Left ventricle myocardium inferior (tissue), 1 donor: ENCODE data around the gene LEKR1. TPM values are rescaled to one million over a fixed set of nuclear protein-coding genes. Genes with fewer than 3 reads are reported as not detected.

Experiments used
- DNase-seq: peaks from one replicate; pipeline ENCODE4 v3.0.0-alpha.2; 2020
- H3K27ac ChIP-seq: fragments of 200-600 bp; replicated peaks from 2 replicates; pipeline ENCODE4 v1.8.0; 2021
- H3K27me3 ChIP-seq: fragments of 200-600 bp; 2 replicates; pipeline ENCODE4 v1.8.0; 2021; ENCODE audit warnings: low read depth
- H3K36me3 ChIP-seq: fragments of 200-600 bp; 2 replicates; pipeline ENCODE4 v1.8.0; 2021
- H3K4me1 ChIP-seq: fragments of 200-600 bp; 2 replicates; pipeline ENCODE4 v1.8.0; 2021
- H3K4me3 ChIP-seq: fragments of 200-600 bp; 2 replicates; pipeline ENCODE4 v1.8.0; 2021; ENCODE audit warnings: mild to moderate bottlenecking, moderate library complexity
- H3K9me3 ChIP-seq: fragments of 200-600 bp; replicated peaks from 2 replicates; pipeline ENCODE4 v1.8.0; 2021
- intact Hi-C: fragments of 100-400 bp; cut with micrococcal nuclease; formaldehyde crosslinking; loops from one replicate; pipeline ENCODE4 v1.11.0; 2022
- total RNA-seq: library from RNA; stranded (reverse); fragmentation: NEBNext Ultra II Directional; extraction: Animal tissue kit (Norgen Biotek cat#: 25700); gene quantifications from one replicate; pipeline ENCODE4 v1.2.1, GENCODE V29; 2021
- TF ChIP-seq, protein P1 (sequence below): fragments of 200-600 bp; IDR thresholded peaks from 2 replicates; pipeline ENCODE4 v1.8.0; 2021; ENCODE audit warnings: antibody characterized with exemption, mild to moderate bottlenecking, borderline replicate concordance
- donor health status: DM: no; HTN: yes; CAD: no; lungs with severe emphysema.

The LEKR1 gene
- total RNA-seq, 1 donor from 2014 or later = 0.71 TPM

DNA sequence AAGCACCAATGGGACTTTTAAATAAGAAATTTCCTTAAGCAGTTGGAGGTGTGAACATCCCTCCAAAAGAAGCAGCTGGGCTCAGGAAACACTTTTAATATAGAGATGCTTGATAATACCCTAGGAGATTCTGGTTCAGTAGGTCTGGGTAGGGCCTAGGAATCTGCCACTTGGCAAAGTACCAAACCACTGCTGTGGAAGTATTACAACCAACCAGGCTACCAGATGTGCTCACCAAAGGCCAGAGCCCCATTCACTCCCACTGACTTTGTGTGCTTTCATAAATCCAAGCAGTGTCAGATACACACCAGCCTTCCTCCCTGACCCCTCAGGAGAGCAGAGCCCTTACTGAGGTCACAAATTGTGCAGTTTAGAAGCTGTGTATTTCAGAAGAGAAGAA is 171.2 kb downstream of the LEKR1 start:
- Histone ChIP-seq H3K36me3 (no peaks in the 10 kb centered on the region), H3K4me1 (no peaks in the 10 kb centered on the region), H3K9me3 (no peaks in the 10 kb centered on the region), H3K4me3 (no peak overlapping the region), H3K27me3 (no peaks in the 10 kb centered on the region), H3K27ac (no peak overlapping the region)
- TF ChIP-seq, protein P1, sequence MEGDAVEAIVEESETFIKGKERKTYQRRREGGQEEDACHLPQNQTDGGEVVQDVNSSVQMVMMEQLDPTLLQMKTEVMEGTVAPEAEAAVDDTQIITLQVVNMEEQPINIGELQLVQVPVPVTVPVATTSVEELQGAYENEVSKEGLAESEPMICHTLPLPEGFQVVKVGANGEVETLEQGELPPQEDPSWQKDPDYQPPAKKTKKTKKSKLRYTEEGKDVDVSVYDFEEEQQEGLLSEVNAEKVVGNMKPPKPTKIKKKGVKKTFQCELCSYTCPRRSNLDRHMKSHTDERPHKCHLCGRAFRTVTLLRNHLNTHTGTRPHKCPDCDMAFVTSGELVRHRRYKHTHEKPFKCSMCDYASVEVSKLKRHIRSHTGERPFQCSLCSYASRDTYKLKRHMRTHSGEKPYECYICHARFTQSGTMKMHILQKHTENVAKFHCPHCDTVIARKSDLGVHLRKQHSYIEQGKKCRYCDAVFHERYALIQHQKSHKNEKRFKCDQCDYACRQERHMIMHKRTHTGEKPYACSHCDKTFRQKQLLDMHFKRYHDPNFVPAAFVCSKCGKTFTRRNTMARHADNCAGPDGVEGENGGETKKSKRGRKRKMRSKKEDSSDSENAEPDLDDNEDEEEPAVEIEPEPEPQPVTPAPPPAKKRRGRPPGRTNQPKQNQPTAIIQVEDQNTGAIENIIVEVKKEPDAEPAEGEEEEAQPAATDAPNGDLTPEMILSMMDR = no peak
- intact Hi-C loops = no loop called here
- no peak for DNase-seq

DNA sequence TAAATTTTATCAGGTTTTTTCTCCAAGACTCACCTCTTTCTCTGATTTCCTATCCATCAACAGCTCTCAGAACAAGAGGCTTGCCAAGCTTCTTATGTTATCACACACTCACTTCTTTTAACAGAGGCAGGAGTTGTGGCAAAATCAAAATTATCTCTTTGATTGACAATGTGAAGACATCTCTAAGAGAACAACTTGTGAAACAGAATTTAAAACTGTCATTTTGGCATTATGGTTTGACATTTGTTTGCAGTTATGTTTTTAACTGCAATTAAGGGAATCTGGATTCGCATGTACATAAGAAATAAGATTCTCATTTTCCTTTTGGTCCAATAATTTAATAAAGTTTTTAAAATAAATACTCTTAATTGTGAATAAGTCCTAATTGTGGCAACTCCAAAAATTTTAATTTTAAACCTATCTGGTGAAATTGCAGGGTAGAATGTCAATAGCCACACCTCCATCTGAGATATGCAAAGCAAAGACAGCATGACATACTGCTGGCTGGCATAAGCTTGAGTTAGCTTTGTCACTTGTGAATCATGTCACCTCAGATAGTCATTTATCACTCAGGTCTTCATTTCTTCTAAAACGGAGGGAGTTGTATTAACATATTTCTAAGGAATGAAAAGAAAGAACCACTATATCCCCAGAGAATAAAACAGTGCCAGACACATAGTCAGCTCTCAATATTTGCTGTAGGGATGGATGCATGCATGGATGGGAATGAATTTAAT is 175.2 kb downstream of the LEKR1 start:
- H3K4me3 ChIP-seq = no peak overlapping the region

DNA sequence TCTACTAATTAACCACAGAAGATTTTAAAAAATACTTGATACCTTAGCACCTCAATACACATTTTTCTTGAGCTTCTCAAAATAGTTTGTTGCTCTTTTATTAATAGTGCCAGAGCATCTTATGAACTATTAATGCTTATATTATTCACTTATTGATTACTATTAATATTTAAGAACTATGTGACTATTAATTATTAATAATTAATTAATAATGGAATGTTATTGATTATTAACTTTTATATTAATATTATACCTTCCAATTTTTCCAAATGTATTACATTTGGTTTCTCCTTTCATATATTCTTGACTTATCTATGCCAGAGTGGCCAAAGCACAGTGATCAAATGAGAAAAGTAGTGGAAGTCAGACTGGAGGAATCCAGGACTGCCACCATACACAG is 195.5 kb downstream of the LEKR1 start:
- Histone ChIP-seq H3K36me3 (no peaks in the 10 kb centered on the region), H3K9me3 (no peaks in the 10 kb centered on the region), H3K27ac (no peak overlapping the region), H3K4me1 (no peaks in the 10 kb centered on the region), H3K4me3 (no peak overlapping the region), H3K27me3 (no peaks in the 10 kb centered on the region)
- no peak for DNase-seq
- TF ChIP-seq, protein P1 = no peak
- intact Hi-C loops = no loop called here

More for the DNA sequence above, 175.2 kb downstream of the LEKR1 start:
- no peak for DNase-seq
- H3K27ac ChIP-seq = no peak overlapping the region
- no peaks in the 10 kb centered on the region for H3K27me3 ChIP-seq
- TF ChIP-seq, protein P1 = no peak
- intact Hi-C loops = no loop called here
- no peaks in the 10 kb centered on the region for H3K9me3 ChIP-seq
- H3K36me3 ChIP-seq = no peaks in the 10 kb centered on the region
- H3K4me1 ChIP-seq = no peaks in the 10 kb centered on the region

DNA sequence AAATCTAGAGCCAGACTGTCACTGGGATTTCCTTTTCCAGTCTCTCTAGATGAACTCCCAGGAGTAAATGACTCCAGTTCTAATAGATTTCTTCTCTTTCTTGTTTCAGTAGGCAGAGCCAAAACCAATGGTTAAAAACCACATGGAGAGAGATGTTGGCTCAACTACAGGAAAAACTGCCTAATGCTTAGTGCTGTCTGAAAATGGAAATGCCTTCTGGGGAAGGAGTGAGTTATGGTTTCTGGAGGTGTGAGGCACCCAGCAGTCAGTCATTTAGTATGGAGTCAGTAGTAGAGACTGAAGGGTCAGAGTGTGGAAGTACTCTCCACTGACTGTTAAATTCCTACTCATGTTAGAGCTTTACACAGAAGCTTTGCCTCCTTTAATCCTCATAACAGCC is 197.1 kb downstream of the LEKR1 start:
- H3K27ac ChIP-seq = no peak overlapping the region
- H3K36me3 ChIP-seq = no peaks in the 10 kb centered on the region
- no peak overlapping the region for H3K4me3 ChIP-seq
- peaks cover 5% of the 10 kb centered on the region for H3K27me3 ChIP-seq
- no peak for DNase-seq
- TF ChIP-seq, protein P1 = no peak
- H3K4me1 ChIP-seq = no peaks in the 10 kb centered on the region
- intact Hi-C loops = no loop called here
- H3K9me3 ChIP-seq = no peaks in the 10 kb centered on the region

DNA sequence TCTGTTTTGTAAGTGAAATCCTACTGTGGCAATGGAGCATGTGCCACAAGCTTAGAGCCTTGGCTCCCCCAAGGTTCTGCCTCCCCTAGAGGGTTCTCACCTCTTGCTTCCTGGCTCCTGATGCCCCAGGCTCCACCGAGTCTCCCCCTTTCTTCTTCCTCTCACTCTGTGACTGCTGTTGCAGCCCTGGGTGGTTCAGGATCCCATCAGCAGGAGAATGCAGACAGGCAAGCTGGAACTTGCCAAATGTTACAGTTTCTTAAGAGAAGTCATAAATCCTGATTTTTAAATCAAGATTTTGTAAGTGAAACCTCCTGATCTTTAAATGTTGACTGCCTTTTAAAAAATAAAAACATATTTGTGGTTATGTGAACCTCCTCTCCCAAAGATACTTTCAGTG is 199.9 kb downstream of the LEKR1 start:
- DNase-seq = no peak
- H3K27ac ChIP-seq = no peak overlapping the region
- H3K36me3 ChIP-seq = no peaks in the 10 kb centered on the region
- intact Hi-C loops = no loop called here
- peaks cover 5% of the 10 kb centered on the region for H3K27me3 ChIP-seq
- no peak overlapping the region for H3K4me3 ChIP-seq
- no peaks in the 10 kb centered on the region for H3K4me1 ChIP-seq
- TF ChIP-seq, protein P1 = no peak
- H3K9me3 ChIP-seq = no peaks in the 10 kb centered on the region
